ENCODE results near the gene CHCT1.
A peak's percentile ranks its signal among the peaks of the same experiment; 100 is the strongest.
"Not testable (repeated sequence)": the region's sequence is repeated elsewhere in the genome, so short reads cannot be mapped to it uniquely, and the experiment has no call there.

Gene CHCT1

DNA sequence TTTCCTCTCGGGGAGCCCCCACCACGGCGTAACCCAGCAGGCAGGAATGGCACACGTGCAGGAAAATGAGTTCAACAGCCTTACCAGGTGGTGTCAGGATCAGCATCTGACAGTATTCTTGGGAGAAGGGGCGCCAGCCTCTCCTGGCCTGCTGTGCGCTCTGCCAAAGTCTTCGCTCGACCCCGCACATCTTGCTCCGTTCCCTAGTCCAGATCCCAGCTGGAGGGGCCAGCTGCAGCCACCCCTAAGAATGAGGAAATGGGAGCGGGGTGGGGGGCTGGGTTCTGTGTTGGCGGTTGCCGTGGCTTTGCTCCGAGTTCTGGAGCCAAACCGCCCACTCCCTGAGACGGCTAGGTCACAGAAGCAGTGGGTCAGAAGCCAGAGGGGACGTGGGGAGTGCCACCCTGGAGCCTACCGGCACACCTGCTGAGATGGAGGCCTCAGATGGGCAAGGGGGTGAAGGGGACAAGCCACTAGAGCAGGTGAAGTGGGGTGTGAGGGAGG is at the start of gene CHCT1:
TSS of gene CHCT1 (plus strand) at position 328 of the 504 bp plus-strand sequence. CDS start at position 432, 104 bp downstream.
- no peak for DNase-seq (ENCODE audit: low read depth in 1 of 2, low spot score in 1 of 2)

DNA sequence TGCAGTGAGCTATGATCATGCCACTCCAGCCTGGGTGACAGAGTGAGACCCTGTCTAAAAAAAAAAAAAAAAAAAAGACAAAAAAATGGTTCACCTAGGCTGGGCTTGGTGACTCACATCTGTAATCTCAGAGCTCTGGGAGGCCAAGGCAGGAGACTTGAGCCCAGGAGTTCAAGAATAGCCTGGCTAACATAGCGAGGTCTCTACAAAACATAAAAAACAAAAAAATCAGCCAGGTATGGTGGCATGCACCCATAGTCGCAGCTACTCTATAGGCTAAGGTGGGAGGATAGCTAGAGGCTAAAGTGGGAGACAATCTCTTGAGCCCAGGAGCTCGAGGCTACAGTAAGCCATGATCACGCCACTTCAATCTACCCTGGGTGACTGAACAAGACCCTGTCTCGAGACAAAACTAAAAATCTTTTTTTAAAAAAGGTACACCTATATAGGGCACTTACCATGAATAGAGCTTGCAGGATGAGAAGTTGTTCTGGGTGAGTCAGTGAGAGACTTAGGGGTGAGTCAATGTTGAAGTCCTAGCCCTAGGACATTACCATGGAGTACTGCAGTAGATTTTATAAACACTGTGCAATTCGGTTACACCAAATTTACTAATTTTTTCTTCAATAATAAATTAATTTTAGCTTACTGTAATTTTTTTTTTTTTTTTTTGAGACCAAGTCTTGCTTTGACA is 49.4 kb upstream of the CHCT1 start:
- no peak for DNase-seq (ENCODE audit: low read depth in 1 of 2, low spot score in 1 of 2)

DNA sequence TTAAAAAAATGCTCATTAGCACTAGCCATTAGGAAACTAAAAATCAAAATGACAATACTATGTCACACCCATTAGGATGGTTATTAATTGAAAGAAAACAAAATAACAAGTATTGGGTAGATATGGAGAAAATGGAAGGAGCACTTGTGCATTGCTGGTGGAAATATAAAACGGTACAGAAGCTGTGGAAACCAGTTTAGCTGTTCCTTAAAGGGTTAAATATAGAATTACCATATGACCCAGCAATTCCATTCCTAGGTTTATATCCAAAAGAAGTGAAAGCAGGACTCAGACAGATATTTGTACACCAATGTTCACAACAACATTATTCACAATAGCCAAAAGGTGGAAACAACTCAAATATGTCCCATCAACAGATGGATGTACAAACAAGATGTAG is 44.1 kb upstream of the CHCT1 start:
- DNase-seq (ENCODE audit: low read depth in 1 of 2, low spot score in 1 of 2), result not testable (repeated sequence)

DNA sequence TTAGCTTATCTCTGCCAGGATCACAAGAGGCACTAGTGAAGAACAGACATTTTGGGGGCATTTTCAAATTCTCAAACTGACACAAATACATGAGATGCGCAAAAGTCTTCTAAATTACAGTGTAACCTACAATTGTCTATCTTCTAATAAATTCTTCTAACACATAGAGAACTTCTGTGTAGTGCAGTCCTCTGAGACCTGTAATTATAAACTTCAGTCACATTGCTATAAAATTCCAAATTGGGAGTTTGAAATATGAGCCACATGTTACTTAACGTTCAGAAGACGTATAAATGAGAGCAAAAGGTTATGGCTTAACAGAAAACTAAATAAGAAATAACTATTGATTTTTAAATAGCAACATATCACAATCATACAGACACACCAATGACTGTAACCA is 42.8 kb upstream of the CHCT1 start:
- DNase-seq (ENCODE audit: low read depth in 1 of 2, low spot score in 1 of 2), result not testable (repeated sequence)

DNA sequence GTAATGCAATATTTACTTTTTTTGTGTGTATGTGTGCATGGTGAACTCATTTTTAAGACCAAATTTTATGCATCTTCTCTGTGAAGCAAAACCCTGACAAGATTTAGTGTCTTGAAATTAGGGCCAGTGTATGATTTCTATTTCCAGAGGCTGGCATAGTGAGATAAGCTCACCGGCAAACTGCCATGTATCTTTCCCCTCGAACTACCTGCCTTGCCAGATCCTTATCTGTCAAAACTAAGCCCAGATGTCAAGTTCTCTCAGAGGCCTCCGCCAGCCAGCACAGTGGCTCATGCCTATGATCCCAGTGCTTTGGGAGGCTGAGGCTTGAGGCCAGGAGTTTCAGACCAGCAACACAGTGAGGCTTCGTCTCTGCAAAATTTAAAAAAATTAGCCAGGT is 40.3 kb upstream of the CHCT1 start:
- no peak for DNase-seq (ENCODE audit: low read depth in 1 of 2, low spot score in 1 of 2)

DNA sequence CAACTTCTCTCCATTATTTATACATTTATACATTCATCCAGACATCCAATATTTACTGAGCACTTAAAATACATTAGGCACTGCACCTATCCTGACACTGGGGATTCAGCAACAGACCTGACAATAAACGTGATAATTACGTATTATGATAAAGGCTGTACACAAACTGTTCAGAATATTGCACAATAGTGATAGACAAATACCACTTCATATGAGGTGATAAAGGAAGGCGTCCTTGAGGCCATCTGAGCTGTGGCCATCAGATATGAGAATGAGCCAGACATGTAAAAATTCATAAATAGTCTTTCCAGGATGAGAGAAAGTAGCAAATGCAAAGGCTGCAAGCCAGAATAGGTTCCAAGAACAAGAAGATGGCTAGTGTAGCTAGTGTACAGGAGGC is 38.9 kb upstream of the CHCT1 start:
- no peak for DNase-seq (ENCODE audit: low read depth in 1 of 2, low spot score in 1 of 2)

DNA sequence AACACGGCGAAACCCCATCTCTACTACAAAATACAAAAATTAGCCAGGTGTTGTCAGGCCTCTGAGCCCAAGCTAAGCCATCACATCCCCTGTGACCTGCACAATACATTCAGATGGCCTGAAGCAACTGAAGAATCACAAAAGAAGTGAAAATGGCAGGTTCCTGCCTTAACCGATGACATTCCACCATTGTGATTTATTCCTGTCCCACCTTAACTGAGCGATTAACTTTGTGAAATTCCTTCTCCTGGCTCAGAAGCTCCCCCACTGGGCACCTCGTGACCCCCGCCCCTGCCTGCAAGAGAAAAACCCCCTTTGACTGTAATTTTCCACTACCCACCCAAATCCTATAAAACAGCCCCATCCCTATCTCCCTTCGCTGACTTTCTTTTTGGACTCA is 37.4 kb upstream of the CHCT1 start:
- DNase-seq (ENCODE audit: low read depth in 1 of 2, low spot score in 1 of 2), result not testable (repeated sequence)

DNA sequence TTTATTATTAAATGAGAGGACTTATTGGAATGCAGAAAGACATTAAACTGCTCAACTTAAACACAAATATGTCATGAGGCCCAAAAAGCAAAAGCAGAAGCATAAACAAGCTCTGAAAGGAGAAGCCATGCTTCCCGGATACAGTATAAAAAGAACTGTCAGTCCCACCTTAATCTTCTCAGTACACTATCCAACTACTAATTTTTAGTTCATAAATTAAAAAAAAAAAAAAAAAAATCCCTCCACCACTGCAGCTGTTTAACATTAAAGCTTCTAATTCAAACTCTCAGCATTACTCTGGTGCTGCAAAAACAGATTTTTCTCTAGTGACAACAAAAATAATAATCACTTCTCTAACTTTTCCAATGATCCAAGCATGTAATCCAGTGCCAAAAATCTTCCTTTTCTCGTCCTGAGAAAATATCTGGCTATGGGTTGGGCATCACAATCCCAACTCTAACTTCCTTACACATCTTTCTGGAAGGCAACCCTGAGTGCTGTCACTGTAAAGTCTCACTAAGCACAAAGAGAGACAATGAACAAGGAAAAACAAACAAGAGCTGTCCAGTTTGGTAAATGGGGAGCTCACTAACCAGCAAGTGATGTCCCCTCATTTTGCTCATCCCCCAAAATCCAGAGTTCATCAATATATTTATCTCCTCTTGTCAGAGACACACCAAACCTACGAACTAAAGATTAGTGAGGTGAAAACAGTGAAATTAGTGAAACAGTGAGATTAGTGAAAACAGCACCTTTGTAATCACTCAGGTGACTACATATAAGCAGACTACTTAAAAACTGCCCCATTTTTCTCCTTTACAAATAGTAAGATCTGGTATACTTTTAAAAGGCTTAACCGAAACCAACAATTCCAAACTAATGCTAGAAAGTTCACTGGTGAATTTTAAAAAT is 35.9 kb upstream of the CHCT1 start:
- DNase-seq (ENCODE audit: low read depth in 1 of 2, low spot score in 1 of 2), result no peak

DNA sequence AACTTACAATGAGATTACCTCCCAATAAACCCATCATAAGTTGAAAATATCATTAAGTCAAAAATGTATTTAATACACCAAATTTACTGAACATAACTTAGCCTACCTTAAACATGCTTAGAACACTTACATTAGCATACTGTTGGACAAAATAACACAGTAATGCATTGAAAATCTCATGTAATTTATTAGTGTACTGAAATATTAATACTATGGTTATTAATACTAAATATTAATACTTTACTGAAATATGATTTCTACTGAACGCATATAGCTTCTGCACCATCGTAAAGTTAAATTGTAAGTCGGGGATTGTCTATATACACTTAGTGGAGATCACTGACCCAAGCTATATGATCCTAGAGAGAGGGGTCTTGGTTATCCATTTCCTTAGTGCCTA is 34.6 kb upstream of the CHCT1 start:
- DNase-seq (ENCODE audit: low read depth in 1 of 2, low spot score in 1 of 2), result no peak

DNA sequence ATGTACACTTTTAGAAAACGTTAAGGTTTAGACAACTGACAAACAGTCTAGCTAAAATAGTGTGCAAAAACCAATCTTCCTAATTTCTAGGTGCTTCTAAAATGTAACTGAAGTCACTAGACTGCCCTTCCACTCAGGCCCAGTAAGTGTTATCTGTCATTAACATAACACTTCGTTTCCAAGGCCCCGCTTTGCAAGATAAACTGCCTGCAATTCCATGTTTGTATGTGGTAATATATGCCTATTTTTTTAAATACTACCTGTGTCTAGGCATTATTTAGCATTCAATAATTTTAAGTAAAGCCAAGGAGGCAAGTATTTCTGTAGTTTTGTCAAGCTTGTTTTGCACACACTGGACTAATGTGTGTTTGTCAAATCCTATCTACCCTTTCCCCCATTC is 33.5 kb upstream of the CHCT1 start:
- no peak for DNase-seq (ENCODE audit: low read depth in 1 of 2, low spot score in 1 of 2)

DNA sequence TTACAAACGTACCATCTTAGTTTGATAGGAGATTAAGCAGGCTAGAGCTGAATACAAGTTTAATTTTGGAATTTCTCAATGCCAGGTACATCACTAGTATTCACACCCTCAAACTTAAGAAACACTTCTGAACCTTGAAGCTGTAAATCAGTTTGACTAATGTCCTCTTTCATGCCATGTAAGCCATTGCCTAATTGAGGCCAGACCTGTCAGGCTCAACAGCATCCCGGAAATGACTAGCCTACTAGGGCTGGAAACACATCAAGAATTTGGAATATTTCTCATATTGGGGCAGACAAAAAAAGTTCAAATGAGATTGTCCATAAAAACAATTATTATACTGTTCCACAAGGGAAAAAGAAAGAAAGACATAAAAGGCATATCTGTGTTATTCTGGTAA is 32.1 kb upstream of the CHCT1 start:
- DNase-seq (ENCODE audit: low read depth in 1 of 2, low spot score in 1 of 2), result no peak

DNA sequence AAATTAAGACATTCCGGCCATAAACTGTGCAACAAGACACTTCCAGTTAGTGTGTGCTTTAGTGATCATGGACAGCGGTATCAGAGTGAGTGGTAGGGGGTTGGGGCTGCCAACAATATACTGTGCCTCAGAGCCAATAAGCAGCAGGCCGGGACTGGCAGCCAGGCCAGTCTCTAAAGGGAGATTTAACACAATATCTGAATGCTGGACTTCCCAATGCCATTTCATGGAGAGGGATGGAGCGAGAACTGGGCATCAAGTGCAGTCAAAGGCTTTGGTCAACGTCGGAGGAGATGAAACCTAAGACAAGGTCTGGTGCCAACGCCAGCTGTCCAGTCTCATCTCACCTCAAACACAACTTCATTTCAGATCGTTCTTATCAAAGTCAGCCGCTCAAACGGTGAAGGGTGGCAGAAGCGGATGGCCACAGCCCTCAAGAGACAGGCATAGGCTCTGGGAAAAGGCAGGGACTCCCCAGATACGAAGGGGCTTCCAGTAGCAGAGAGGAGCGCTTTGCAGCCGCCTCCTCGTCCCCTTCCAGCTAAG is 31.3 kb upstream of the CHCT1 start:
- DNase-seq (ENCODE audit: low read depth in 1 of 2, low spot score in 1 of 2), result peak in 1 of 2 donors; percentile 5

DNA sequence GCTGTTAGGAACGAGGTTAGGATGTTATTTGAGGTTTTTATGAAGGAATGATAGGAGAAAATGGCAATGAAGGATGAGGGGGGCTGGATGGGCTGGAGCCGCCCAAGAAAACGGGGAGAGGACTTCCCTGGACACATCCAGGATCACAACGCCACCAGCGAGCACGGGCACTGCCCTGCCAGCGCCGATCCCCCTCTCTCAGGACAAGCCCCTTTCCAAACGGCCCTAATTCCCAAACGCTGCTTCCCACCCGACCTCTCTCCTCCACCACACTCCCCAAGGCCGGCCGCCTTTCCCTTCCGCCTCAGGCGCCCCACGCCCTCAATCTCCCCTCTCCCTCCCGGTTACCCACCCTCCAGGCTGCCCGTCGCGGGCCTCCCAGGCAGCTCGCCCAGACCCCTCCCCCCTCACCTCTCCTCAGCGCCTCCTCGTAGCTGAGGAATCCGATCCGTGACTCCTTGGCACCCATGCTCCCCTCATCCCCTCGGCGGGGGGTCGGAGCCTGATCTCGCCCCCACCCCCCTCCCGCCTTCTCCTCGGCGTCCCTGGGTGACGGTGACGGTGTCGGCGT is 30.7 kb upstream of the CHCT1 start:
- DNase-seq (ENCODE audit: low read depth in 1 of 2, low spot score in 1 of 2), result no peak

DNA sequence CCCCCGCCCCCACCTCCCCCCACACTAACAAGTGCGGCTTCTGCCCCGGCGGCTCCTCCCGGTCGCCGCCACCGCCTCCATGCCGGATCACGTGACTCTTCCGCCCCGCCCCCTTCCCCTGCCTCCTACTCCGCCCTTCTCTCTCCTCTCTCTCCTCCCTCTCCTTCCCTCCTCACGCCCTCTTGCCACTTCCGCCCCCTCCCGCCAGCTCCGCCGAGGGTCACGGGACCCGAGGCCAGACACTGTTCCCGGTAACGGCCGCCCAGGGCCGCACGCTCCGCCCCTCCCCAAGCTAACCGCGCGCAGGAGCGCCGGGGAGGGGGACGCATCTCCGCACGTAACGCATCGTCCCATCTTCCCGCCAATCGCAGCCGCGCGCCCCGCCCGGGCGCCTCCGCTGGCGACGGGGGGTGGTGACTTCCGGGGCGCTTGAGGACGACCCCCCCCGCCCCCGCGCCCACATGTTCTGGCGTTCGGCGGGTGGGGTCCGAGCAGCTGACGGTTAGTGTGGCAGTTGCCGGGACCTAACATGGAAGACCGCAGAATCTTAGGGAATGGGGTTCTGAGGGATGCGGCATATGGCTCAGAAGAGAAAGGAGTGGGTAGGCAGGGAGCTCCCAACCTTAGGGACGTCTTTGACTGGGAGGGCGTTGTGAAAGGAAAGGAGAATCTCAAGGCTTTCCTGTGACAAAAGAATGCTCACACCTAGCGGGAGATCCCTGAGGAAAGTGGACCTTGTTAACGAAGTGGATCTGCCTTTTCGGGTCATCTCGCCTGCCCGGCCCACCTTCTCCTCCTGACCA is 30.0 kb upstream of the CHCT1 start, which contains the start of gene USP32:
TSS of gene USP32 (minus strand) at position 92 of the 803 bp plus-strand sequence. CDS start 194 bp downstream, outside the sequence.
- peak; percentile 96 to 98 for DNase-seq (ENCODE audit: low read depth in 1 of 2, low spot score in 1 of 2)

DNA sequence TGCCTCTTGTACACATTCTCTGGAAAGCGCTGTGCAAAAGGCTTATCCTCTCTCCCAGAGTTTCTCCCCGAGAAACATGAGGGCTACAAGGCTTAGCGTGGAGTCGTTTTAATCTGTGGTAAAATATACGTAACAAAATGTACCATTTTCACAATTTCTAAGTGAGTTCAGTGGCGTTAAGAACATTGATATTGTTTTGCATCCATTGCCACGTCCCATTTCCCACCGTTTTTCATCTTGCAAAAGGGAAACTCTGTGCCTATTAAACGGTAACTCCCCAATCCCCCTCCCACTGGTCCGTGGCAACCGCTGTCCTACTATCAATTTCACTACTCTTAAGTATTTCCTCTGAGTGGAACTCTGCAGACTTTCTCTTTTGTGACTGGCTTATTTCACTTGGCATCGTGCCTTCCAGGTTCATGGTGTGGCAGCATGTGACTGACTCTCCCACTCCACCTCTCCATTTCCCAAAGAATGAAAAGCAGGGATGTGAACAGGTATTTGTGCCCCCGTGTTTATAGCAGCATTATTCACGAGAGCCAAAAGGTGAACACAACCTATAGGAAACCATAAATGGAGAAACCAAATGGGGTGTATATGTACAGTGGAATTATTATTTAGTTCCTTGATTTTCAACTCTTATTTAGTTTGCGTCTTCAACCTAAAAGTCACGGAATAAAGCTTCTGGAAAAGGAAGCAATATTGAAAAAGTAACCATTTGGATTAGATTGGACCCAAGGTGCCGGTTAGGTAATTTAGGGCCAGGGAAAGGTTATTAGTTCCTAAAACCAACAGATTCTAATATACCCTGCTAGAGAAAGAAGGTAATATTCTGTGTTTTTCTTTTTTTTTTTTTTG is 29.2 kb upstream of the CHCT1 start:
- no peak for DNase-seq (ENCODE audit: low read depth in 1 of 2, low spot score in 1 of 2)

DNA sequence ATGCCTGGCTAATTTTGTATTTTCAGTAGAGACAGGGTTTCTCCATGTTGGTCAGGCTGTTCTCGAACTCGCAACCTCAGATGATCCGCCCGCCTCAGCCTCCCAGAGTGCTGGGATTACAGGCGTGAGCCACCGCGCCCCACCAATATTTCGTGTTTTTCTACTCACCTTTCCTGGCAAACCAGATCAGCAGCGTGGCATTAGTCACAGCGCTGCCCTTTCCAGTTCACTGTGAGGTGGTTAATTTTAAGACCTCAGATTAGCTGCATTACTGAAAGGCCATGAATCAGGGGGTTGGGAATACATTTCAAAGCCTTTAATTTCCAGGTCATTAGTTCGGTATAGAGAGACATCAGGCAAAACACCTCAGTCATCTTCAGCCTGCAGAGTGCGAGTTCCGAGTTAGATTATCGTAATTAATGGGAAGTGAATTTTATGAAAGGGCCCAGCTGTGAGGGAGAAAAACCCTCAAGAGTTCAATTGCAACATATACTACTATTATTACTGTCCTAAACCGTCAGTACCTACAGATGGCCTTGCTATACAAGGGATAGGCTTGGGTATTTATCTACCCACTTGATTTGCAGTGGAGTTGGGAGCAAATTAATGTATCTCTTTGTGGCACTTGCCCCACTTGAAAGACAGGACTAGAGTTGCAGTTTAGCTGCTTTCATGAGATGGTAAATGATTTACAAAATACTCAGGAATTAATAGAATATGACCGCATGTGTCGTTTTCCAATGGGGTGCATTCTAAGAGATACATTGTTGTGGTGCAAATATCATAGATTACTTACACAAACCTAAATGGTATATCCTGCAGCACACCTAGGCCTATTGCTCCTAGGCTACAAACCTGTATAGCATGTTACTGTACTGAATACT is 28.2 kb upstream of the CHCT1 start:
- no peak for DNase-seq (ENCODE audit: low read depth in 1 of 2, low spot score in 1 of 2)

DNA sequence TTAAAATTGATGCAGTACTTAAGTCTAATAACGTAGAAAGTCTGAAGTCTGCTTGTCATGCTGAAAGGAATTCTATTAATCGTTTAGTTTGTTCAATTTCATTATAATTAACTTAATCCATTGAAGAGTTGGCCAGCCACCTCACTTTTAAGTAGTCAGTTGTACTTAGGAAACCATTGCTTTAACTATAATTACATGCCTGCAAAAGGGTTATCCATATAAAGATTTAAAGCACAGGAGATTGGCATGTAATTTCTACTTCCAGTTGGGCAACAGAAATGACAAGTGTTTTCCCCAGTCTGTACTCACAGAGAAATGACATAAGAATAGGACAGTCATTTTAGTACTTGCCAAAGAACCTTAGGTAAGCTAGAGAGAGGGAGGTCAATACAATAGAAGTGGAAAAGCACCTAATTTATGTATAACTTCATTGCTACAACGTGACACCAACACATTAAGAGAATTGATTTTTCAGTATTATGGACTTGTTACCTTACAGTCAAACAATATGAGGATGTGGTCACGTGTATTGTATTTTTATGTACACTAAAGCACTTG is 26.7 kb upstream of the CHCT1 start:
- no peak for DNase-seq (ENCODE audit: low read depth in 1 of 2, low spot score in 1 of 2)

DNA sequence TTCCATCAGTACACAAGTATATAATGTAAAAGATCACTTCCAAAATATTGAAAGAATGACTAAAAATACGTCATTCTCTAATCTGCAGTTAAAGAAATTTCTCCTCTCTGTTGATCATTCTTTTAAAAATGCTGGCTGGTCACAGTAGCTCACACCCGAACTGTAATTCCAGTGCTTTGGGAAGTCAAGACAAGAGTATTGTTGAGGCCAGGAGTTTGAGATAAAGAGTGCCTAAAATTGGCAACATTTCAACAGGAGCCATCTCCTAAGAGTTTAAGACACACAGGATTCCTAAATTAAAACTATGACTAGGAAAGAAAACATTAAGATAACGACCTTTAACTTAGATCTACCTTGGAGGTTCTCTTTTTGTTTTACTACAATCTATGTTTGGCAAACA is 25.9 kb upstream of the CHCT1 start:
- DNase-seq (ENCODE audit: low read depth in 1 of 2, low spot score in 1 of 2), result no peak

Data from activated T-helper 1 cell treated with anti-CD3 and anti-CD28 coated beads, Interleukin-2, amount 50 U/mL, for 16 hours (primary cell).